GM18517 (cell line): ENCODE results near the gene NCBP3.
"Not testable (repeated sequence)": the region's sequence is repeated elsewhere in the genome, so short reads cannot be mapped to it uniquely, and the experiment has no call there.

ENCODE experiments used
- ATAC-seq: cut with Tn5 transposase; IDR thresholded peaks from one replicate; pipeline ENCODE4 v1.9.1; 2021; ENCODE audit warnings: mild to moderate bottlenecking, moderate library complexity; ENCODE audit not compliant: unreplicated experiment

The NCBP3 gene

DNA sequence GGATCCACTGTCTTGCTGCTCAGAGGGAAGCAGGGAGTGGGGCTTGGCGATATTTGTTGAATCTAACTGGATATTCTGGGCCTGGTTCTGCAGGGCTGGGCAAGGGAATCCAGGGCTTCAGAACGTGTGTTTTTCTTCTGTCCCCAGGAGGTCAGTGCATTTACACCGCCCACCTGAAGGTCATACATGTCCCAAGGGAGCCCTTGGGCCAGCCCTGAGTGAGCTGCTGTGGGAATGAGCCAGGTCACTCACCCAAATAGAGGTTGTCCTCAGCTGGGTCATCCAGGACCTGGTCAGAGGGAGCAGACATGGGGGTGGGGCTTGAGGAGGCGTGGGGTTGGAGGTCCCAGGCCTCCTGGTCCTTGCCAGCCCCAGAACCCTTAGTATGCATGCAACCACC lies 36.2 kb upstream of the NCBP3 start:
- ATAC-seq: no peak

GRCh38 chr17:3880983-3881382 lies 34.9 kb upstream of the NCBP3 start:
- ATAC-seq: no peak

GRCh38 chr17:3879591-3880417 lies 33.8 kb upstream of the NCBP3 start:
- no peak for ATAC-seq

DNA sequence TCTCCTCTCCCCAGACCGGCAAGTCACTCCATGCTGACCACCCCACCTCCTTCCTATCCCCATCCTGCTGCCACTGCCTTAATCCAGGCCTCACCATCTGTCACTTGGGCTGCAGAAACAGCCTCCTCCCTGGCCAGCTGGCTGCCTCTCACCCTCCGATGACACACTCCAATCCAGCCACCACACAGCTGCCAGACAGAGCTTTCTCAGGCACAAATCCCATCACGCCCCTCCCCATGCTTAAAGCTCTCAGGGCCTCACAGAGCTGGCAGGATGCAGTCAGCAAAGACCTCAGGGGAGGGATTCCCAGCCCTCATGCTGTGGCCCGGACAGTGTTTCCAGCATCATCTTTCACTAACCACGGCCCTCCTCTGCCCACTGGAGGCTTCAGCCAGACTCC lies 33.1 kb upstream of the NCBP3 start:
- no peak for ATAC-seq

GRCh38 chr17:3877220-3877619 lies 31.2 kb upstream of the NCBP3 start:
- ATAC-seq: no peak

- ATAC-seq: no peak
Observed at GRCh38 chr17:3875317-3875716, 29.3 kb upstream of the NCBP3 start.

DNA sequence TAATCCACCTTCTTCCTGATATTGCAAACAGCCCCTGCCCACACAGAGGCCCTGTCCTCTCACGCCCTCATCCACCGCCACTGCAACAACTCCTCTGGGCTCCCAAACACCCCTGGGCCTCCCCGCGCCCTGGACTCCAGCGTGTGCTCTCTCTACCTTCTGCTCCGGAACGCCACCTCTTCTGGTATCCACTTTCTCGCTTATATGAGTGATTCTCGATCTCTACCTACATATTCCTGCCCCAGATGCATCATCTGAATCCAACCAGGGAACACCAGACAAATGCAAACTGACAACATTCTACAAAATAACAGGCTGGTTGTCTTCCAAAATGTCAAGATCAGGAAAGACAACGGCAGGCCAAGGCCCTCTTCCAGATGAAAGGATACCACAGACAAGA lies 27.8 kb upstream of the NCBP3 start:
- ATAC-seq: no peak

DNA sequence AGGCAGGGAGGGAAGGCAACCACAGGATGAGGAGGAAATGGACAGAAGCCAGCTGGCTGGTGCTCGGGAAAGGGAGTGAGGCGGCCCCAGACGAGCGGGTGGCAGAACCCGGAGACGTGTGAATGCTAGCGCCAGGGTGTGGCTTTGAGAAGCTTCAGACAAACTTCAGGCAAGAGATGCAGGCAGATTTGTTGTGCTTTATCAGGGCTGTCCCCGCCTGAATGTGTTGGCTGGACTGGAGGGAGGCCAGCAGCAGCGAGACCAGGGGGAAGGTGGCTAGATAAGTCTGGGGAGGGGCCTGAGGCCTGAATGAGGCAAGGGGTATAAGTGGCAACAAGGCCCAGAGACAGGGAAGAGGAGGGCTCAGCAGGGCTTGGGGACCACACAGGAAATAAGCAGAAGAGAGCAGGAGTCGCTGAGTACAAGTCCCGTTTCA lies 24.8 kb upstream of the NCBP3 start:
- no peak for ATAC-seq

- ATAC-seq: no peak
Observed at GRCh38 chr17:3867606-3868005, 21.6 kb upstream of the NCBP3 start.

DNA sequence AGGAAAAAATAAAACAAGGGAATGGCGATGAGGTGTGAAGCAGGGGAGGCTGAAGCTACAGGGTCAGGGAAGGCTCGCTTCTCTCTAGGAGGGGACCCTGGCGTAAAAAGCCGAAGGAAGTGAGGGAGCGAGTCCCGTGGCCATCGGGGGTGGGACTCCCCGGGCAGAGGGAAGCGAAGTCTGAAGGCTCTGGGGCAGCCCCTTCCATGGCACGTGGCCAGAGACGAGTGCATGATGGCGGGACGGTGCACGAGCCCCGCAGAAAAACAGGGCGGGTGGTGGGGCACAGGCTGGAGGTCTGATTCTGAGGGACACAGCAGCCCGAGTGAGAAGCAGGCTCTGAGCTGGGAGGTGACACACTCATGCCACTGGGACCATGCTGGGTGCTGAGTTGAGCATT lies 21.1 kb upstream of the NCBP3 start:
- ATAC-seq: no peak

- ATAC-seq: no peak
Observed at GRCh38 chr17:3866276-3866675, 20.2 kb upstream of the NCBP3 start.

- ATAC-seq: no peak
Observed at GRCh38 chr17:3865176-3865575, 19.1 kb upstream of the NCBP3 start.

DNA sequence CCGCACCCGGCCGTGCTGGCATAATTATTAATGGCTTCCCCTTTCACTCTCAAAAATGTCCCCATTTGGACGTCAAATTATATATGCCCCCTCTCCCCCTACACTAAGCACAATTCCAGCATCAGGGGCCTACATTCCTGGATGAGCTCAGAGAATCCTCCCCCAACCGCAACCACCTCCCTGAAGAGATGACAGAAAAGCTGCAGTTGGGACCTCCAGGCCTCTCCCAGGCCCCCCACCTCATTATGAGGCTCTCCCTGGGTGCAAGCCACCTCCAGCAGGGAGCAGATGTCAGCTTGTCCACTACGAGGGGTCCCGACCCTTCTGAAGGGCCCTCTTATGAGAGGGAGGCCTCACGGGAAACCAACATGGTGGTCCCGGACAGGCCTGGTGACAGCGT lies 18.5 kb upstream of the NCBP3 start:
- ATAC-seq: no peak

GRCh38 chr17:3861761-3862681 lies 16.0 kb upstream of the NCBP3 start:
- ATAC-seq: no peak

- no peak for ATAC-seq
Observed at GRCh38 chr17:3860939-3861700, 15.1 kb upstream of the NCBP3 start.

GRCh38 chr17:3859940-3860339 lies 13.9 kb upstream of the NCBP3 start:
- ATAC-seq: no peak

- ATAC-seq: no peak
Observed at GRCh38 chr17:3857261-3858105, 11.4 kb upstream of the NCBP3 start.

DNA sequence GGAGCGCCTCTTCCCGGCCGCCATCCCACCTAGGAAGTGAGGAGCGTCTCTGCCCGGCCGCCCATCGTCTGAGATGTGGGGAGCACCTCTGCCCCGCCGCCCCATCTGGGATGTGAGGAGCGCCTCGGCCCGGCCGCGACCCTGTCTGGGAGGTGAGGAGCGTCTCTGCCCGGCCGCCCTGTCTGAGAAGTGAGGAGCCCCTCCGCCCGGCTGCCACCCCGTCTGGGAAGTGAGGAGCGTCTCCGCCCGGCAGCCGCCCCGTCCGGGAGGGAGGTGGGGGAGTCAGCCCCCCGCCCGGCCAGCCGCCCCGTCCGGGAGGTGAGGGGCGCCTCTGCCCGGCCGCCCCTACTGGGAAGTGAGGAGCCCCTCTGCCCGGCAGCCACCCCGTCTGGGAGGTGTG lies 8.2 kb upstream of the NCBP3 start:
- not testable (repeated sequence) for ATAC-seq

- ATAC-seq: no peak
Observed at GRCh38 chr17:3852561-3852960, 6.5 kb upstream of the NCBP3 start.

- no peak for ATAC-seq
Observed at GRCh38 chr17:3851461-3852100, 5.5 kb upstream of the NCBP3 start.
